CD14-positive monocyte (primary cell): Measurements from ENCODE around the gene CCS. TPM values are rescaled to one million over a fixed set of nuclear protein-coding genes. Genes with fewer than 3 reads are reported as not detected.
A peak's percentile ranks its signal among the peaks of the same experiment; 100 is the strongest.

Source experiments
- DNase-seq, 3 donors: peaks; one replicate each; pipeline ENCODE4 v3.0.0-alpha.2; 2011 to 2022
- H2AFZ ChIP-seq: 2 replicates; pipeline ENCODE4 v1.6.0; 2012; ENCODE audit warnings: mild to moderate bottlenecking, low read depth, low read length, inconsistent platforms; ENCODE audit not compliant: insufficient read depth, poor library complexity, severe bottlenecking
- H3K27ac ChIP-seq, 2 donors: 1 replicate in 1 of 2; 2 replicates in 1 of 2; pipeline ENCODE4 v1.5.1; 2012 to 2013; ENCODE audit warnings: low read length in 2 of 2, control low read depth in 1 of 2, inconsistent platforms in 1 of 2, low read depth in 1 of 2, mild to moderate bottlenecking in 1 of 2
- H3K27me3 ChIP-seq, 2 donors: one replicate each; pipeline versions ENCODE4 v1.6.0 to v1.6.1; 2011 to 2013; ENCODE audit warnings: low read length in 2 of 2; ENCODE audit not compliant: control insufficient read depth in 2 of 2, insufficient read depth in 2 of 2
- H3K36me3 ChIP-seq, 2 donors: replicated peaks in 1 of 2; 1 replicate in 1 of 2; 2 replicates in 1 of 2; pipeline versions ENCODE4 v1.5.1 to v1.6.1; 2012 to 2013; ENCODE audit warnings: low read length in 2 of 2, control low read depth in 1 of 2, inconsistent platforms in 1 of 2, mild to moderate bottlenecking in 1 of 2; ENCODE audit not compliant: insufficient read depth in 2 of 2, control insufficient read depth in 1 of 2
- H3K4me1 ChIP-seq, 2 donors: 1 replicate in 1 of 2; 2 replicates in 1 of 2; pipeline versions ENCODE4 v1.5.1 to v1.6.1; 2012 to 2013; ENCODE audit warnings: low read length in 2 of 2, control low read depth in 1 of 2, inconsistent platforms in 1 of 2, mild to moderate bottlenecking in 1 of 2, moderate library complexity in 1 of 2; ENCODE audit not compliant: insufficient read depth in 2 of 2, control insufficient read depth in 1 of 2
- H3K4me2 ChIP-seq: replicated peaks from 2 replicates; pipeline ENCODE3; 2012; ENCODE audit warnings: low read length, moderate library complexity, mild to moderate bottlenecking; ENCODE audit not compliant: poor library complexity, severe bottlenecking; ENCODE audit errors: extremely low read depth
- H3K4me3 ChIP-seq, 3 experiments: fragments of 200-600 bp in 1 of 3; sonication (generic) in 1 of 3; replicated peaks in 1 of 3; 1 replicate in 2 of 3; 2 replicates in 1 of 3; pipeline ENCODE4 v1.5.1; 2011 to 2013; ENCODE audit warnings: low read length in 3 of 3, mild to moderate bottlenecking in 3 of 3, control low read depth in 2 of 3, low read depth in 2 of 3, inconsistent platforms in 1 of 3, moderate library complexity in 1 of 3
- H3K79me2 ChIP-seq: 2 replicates; pipeline ENCODE4 v1.6.0; 2012; ENCODE audit warnings: mild to moderate bottlenecking, control low read depth, inconsistent platforms, low read length, moderate library complexity; ENCODE audit not compliant: insufficient read depth
- H3K9ac ChIP-seq: 2 replicates; pipeline ENCODE4 v1.6.0; 2017; ENCODE audit warnings: low read length, mild to moderate bottlenecking; ENCODE audit not compliant: insufficient read depth, poor library complexity, severe bottlenecking
- H3K9me3 ChIP-seq, 2 donors: replicated peaks in 1 of 2; 1 replicate in 1 of 2; 2 replicates in 1 of 2; pipeline versions ENCODE4 v1.5.1 to v1.6.1; 2012 to 2013; ENCODE audit warnings: low read length in 2 of 2, control low read depth in 1 of 2; ENCODE audit not compliant: control insufficient read depth in 1 of 2, insufficient read depth in 1 of 2
- H4K20me1 ChIP-seq: 2 replicates; pipeline ENCODE4 v1.6.0; 2012; ENCODE audit warnings: mild to moderate bottlenecking, low read length, control low read depth, moderate library complexity; ENCODE audit not compliant: insufficient read depth
- H3K27ac Mint-ChIP-seq, 7 donors: one replicate each; pipeline ENCODE4 v1.8.0; 2020; ENCODE audit warnings: mild to moderate bottlenecking in 7 of 7, mixed read lengths in 7 of 7, moderate library complexity in 6 of 7, inconsistent platforms in 2 of 7
- H3K27me3 Mint-ChIP-seq, 3 donors: one replicate each; pipeline ENCODE4 v1.8.0; 2021 to 2022; ENCODE audit warnings: low read depth in 3 of 3, mild to moderate bottlenecking in 3 of 3, mixed read lengths in 3 of 3, moderate library complexity in 3 of 3, inconsistent platforms in 1 of 3
- H3K36me3 Mint-ChIP-seq, 2 donors: one replicate each; pipeline ENCODE4 v1.8.0; 2020; ENCODE audit warnings: mixed read lengths in 2 of 2, inconsistent platforms in 1 of 2, mild to moderate bottlenecking in 1 of 2
- H3K4me1 Mint-ChIP-seq: one replicate; pipeline ENCODE4 v1.8.0; 2020; ENCODE audit warnings: mild to moderate bottlenecking, mixed read lengths
- H3K4me3 Mint-ChIP-seq, 2 donors: one replicate each; pipeline ENCODE4 v1.8.0; 2020; ENCODE audit warnings: mild to moderate bottlenecking in 2 of 2, mixed read lengths in 2 of 2, moderate library complexity in 1 of 2
- H3K9me3 Mint-ChIP-seq, 7 donors: one replicate each; pipeline ENCODE4 v1.8.0; 2020 to 2022; ENCODE audit warnings: mixed read lengths in 7 of 7, mild to moderate bottlenecking in 6 of 7, moderate library complexity in 6 of 7, inconsistent platforms in 2 of 7
- CTCF ChIP-seq: fragments of 200-600 bp; IDR thresholded peaks from one replicate; pipeline ENCODE4 v1.8.0; 2022; ENCODE audit warnings: antibody characterized with exemption, mild to moderate bottlenecking
- WGBS: methylation state at CpG from one replicate; pipeline ENCODE4 v1.1.5; 2013; ENCODE audit warnings: missing lambda C conversion rate; ENCODE audit not compliant: insufficient coverage; 5-methylcytosine and 5-hydroxymethylcytosine counted together
- intact Hi-C, 2 donors: fragments of 100-400 bp; cut with micrococcal nuclease; formaldehyde crosslinking; loops; one replicate each; pipeline versions ENCODE4 v1.15.0 to v1.15.1; 2023
- polyA plus RNA-seq, 3 donors: library from polyadenylated mRNA; depleted of rRNA in 1 of 3; unstranded in 2 of 3; stranded (reverse) in 1 of 3; fragments of 300-500 nt in 2 of 3; fragments of >200 nt in 1 of 3; fragmentation: Illumina TruSeq in 2 of 3; gene quantifications; 1 replicate in 2 of 3; 2 replicates in 1 of 3; pipeline ENCODE4 v1.2.3, GENCODE V29; 2012 to 2021

CCS gene
- polyA plus RNA-seq, 3 donors: 26.9 to 67.9 (median 37.0) TPM

GRCh38 chr11:66570850-66571180, 22.2 kb upstream of the CCS start:
- no peak overlapping the region for H2AFZ ChIP-seq
- Mint-ChIP-seq H3K27me3 (peaks cover 29 to 40% (median 29%) of the 10 kb centered on the region in 3 donors), H3K4me1 (peaks cover 7% of the 10 kb centered on the region), H3K27ac (no peak overlapping the region), H3K4me3 (no peak overlapping the region), H3K36me3 (no peaks in the 10 kb centered on the region), H3K9me3 (peaks cover 0 to 6% (median 1%) of the 10 kb centered on the region in 7 donors)
- H3K9ac ChIP-seq: no peak overlapping the region
- H3K4me1 ChIP-seq: peaks cover 4 to 12% of the 10 kb centered on the region in 2 donors
- DNase-seq: no peak
- no peaks in the 10 kb centered on the region for H3K79me2 ChIP-seq
- H3K4me3 ChIP-seq: no peak overlapping the region
- no peaks in the 10 kb centered on the region for H3K36me3 ChIP-seq
- no peak for TF ChIP-seq CTCF
- H4K20me1 ChIP-seq: no peaks in the 10 kb centered on the region
- no peak overlapping the region for H3K27ac ChIP-seq
- H3K9me3 ChIP-seq: no peaks in the 10 kb centered on the region
- peaks cover 0 to 17% of the 10 kb centered on the region in 2 donors for H3K27me3 ChIP-seq
- WGBS: 100% methylated on average over 1 of the region's 2 CpGs
- no peak overlapping the region for H3K4me2 ChIP-seq
- intact Hi-C loops: no loop called here

GRCh38 chr11:66579017-66579606, 13.9 kb upstream of the CCS start:
- H3K27me3 Mint-ChIP-seq: peaks cover 10 to 21% (median 15%) of the 10 kb centered on the region in 3 donors
- TF ChIP-seq CTCF: peak; percentile 75
- Histone ChIP-seq H3K4me2 (no peak overlapping the region), H3K79me2 (no peaks in the 10 kb centered on the region), H3K4me3 (no peak overlapping the region), H3K4me1 (peaks cover 0 to 4% of the 10 kb centered on the region in 2 donors), H3K9me3 (peaks cover 8 to 9% of the 10 kb centered on the region in 2 donors), H3K9ac (no peak overlapping the region), H2AFZ (no peak overlapping the region), H4K20me1 (no peaks in the 10 kb centered on the region), H3K27ac (no peak overlapping the region), H3K36me3 (no peaks in the 10 kb centered on the region), H3K27me3 (no peaks in the 10 kb centered on the region)
- DNase-seq: peak; percentile 52 to 74 (median 73)
- intact Hi-C loops: loop anchor here (1.0 to 5.0 kb wide), 3 partner anchors 98 to 256 kb away; partner anchors contain the start of gene RBM4B (in 1 of the 2)
- H3K4me3 Mint-ChIP-seq: peak overlapping the region in 1 of 2 donors; percentile 22
- peaks cover 8 to 23% (median 20%) of the 10 kb centered on the region in 7 donors for H3K9me3 Mint-ChIP-seq
- WGBS: 14% methylated on average over 20 of the region's 25 CpGs
- no peak overlapping the region for H3K27ac Mint-ChIP-seq
- peaks cover 7% of the 10 kb centered on the region for H3K4me1 Mint-ChIP-seq
- peaks cover 0 to 2% of the 10 kb centered on the region in 2 donors for H3K36me3 Mint-ChIP-seq
